ENCODE measurements around the gene CDK4. TPM values are rescaled to one million over a fixed set of nuclear protein-coding genes. Genes with fewer than 3 reads are reported as not detected.
"Not testable (repeated sequence)": the region's sequence is repeated elsewhere in the genome, so short reads cannot be mapped to it uniquely, and the experiment has no call there.

The CDK4 gene
- total RNA-seq, 2 donors from 2014 or later, result 132 to 242 TPM

- Mint-ChIP-seq H3K4me1 (peaks cover 10% of the 10 kb centered on the region), H3K27me3 (no peaks in the 10 kb centered on the region), H3K9me3 (no peaks in the 10 kb centered on the region), H3K27ac (no peak overlapping the region), H3K36me3 (ENCODE audit: low read depth) (peaks cover 78% of the 10 kb centered on the region), H3K4me3 (no peak overlapping the region)
- no peak for ATAC-seq (replicated peaks)
Observed at GRCh38 chr12:57715786-57716185, 36.3 kb downstream of the CDK4 start.

- H3K27ac Mint-ChIP-seq; H3K27me3 Mint-ChIP-seq; H3K4me3 Mint-ChIP-seq; ATAC-seq (replicated peaks); H3K9me3 Mint-ChIP-seq: not testable (repeated sequence)
- Mint-ChIP-seq H3K36me3 (ENCODE audit: low read depth) (peaks cover 78% of the 10 kb centered on the region), H3K4me1 (peaks cover 10% of the 10 kb centered on the region)
Observed at GRCh38 chr12:57715036-57715748, 36.9 kb downstream of the CDK4 start.

- H3K27me3 Mint-ChIP-seq, result no peaks in the 10 kb centered on the region
- no peak for ATAC-seq (replicated peaks)
- H3K4me3 Mint-ChIP-seq, result no peak overlapping the region
- peaks cover 4% of the 10 kb centered on the region for H3K4me1 Mint-ChIP-seq
- no peaks in the 10 kb centered on the region for H3K9me3 Mint-ChIP-seq
- H3K27ac Mint-ChIP-seq, result no peak overlapping the region
- peaks cover 78% of the 10 kb centered on the region for H3K36me3 Mint-ChIP-seq (ENCODE audit: low read depth)
Observed at GRCh38 chr12:57713209-57713608, 38.9 kb downstream of the CDK4 start.

- Mint-ChIP-seq H3K4me1 (no peaks in the 10 kb centered on the region), H3K36me3 (ENCODE audit: low read depth) (peaks cover 77% of the 10 kb centered on the region), H3K9me3 (no peaks in the 10 kb centered on the region), H3K27ac (no peak overlapping the region), H3K4me3 (no peak overlapping the region), H3K27me3 (no peaks in the 10 kb centered on the region)
- ATAC-seq (replicated peaks), result no peak
Observed at GRCh38 chr12:57712701-57713100, 39.4 kb downstream of the CDK4 start.

DNA sequence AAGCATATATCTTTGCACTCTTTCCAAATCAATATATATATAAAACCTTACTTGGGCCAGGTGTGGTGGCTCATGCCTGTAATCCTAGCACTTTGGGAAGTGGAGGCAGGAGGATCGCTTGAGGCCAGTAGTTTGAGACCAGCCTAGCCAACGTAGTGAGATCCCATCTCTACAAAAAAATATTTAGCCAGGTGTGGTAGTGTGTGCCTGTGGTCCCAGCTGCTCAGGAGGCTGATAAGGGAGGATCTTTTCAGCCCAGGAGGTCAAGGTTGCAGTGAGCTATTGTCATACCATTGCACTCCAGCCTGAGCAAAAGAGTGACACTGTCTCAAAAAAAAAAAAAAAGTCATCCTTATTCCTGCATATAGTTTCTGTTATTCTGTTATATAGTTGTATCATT is 43.8 kb downstream of the CDK4 start:
- no peak for ATAC-seq (replicated peaks)
- peaks cover 90% of the 10 kb centered on the region for H3K36me3 Mint-ChIP-seq (ENCODE audit: low read depth)
- H3K9me3 Mint-ChIP-seq, result no peaks in the 10 kb centered on the region

DNA sequence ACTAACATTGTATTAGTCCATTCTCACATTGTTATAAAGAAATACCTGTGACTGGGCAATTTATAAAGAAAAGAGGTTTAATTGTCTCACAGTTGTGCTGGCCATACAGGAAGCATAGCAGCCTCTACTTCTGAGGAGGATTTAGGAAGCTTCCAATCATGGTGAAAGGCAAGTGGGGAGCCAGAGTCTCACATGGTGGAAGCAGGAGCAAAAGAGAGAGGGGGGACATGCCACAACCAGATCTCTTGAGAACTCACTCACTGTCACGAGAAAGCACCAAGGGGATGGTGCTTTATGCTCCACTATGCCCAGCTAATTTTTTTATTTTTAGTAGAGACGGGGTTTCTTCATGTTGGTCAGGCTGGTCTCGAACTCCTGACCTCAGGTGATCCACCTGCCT is 44.9 kb downstream of the CDK4 start:
- no peaks in the 10 kb centered on the region for H3K4me1 Mint-ChIP-seq

More for the DNA sequence above, 43.8 kb downstream of the CDK4 start:
- Mint-ChIP-seq H3K27ac (no peak overlapping the region), H3K4me1 (no peaks in the 10 kb centered on the region), H3K27me3 (no peaks in the 10 kb centered on the region), H3K4me3 (no peak overlapping the region)

DNA sequence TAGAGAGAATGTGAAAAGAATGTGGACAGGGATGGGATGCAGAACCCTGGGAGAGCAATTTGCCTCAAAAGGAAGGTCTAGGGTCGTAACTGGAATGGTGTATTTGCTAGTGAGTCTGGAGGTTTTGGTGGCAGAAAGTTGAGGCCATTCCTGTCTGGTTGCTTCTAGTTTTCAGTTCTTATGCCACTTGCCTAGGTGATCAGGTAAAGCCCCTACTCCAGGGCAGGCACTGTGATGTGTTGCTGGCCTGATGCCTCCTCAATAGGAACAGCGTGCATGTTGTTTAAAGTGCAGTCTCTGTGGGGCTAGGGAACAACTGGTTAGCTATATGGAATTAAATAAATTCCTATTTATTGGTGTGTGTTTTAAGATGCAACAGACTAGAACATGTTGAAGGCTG is 51.8 kb downstream of the CDK4 start:
- no peaks in the 10 kb centered on the region for H3K27me3 Mint-ChIP-seq
- H3K27ac Mint-ChIP-seq, result peak overlapping the region; percentile 43
- no peak overlapping the region for H3K4me3 Mint-ChIP-seq
- peaks cover 5% of the 10 kb centered on the region for H3K4me1 Mint-ChIP-seq
- H3K9me3 Mint-ChIP-seq, result no peaks in the 10 kb centered on the region
- ATAC-seq (replicated peaks), result no peak
- peaks cover 90% of the 10 kb centered on the region for H3K36me3 Mint-ChIP-seq (ENCODE audit: low read depth)

More for the DNA sequence above, 44.9 kb downstream of the CDK4 start:
- ATAC-seq (replicated peaks), result no peak
- peaks cover 97% of the 10 kb centered on the region for H3K36me3 Mint-ChIP-seq (ENCODE audit: low read depth)
- H3K4me3 Mint-ChIP-seq, result no peak overlapping the region
- H3K27ac Mint-ChIP-seq, result no peak overlapping the region
- H3K27me3 Mint-ChIP-seq, result no peaks in the 10 kb centered on the region
- H3K9me3 Mint-ChIP-seq, result no peaks in the 10 kb centered on the region

DNA sequence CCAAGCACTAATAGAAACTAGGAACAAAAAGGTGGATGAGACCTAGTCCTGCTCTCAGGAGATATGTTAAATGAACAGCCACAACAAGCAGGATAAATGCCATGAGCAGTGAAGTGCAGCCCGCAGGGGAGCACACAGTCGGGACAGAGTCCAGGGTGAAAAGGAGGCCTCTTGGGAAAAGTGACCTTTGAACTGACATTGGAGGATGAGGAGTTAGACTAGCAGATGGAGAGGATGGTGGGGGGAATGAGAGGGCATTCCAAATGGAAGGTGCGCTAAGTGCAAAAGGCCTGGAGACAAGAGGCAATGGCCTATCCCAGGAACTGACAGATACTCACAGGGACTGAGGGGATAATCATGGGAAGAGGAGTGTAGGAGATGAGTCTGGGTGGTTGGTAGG is 53.7 kb downstream of the CDK4 start:
- Mint-ChIP-seq H3K4me1 (peaks cover 5% of the 10 kb centered on the region), H3K27me3 (no peaks in the 10 kb centered on the region), H3K4me3 (no peak overlapping the region), H3K9me3 (no peaks in the 10 kb centered on the region), H3K27ac (no peak overlapping the region), H3K36me3 (ENCODE audit: low read depth) (peaks cover 74% of the 10 kb centered on the region)
- no peak for ATAC-seq (replicated peaks)

Other genes starting within 250 kb of the CDK4 start
- gene DDIT3, start 231.8 kb downstream of the CDK4 start, total RNA-seq, result 10 to 100 TPM; 14.2 to 25.3 TPM
- gene MBD6, start 229.5 kb downstream of the CDK4 start, total RNA-seq, result 10 to 100 TPM; 78.8 to 83.1 TPM
- 10 to 100 TPM; 78.5 to 96.4 TPM for gene DCTN2, start 205.1 kb downstream of the CDK4 start, total RNA-seq
- 1 to 10 TPM; 2.0 to 3.0 TPM for gene KIF5A, start 202.3 kb downstream of the CDK4 start, total RNA-seq
- gene PIP4K2C, start 161.1 kb downstream of the CDK4 start, total RNA-seq, result 10 to 100 TPM; 16.0 to 23.0 TPM
- gene DTX3, start 147.5 kb downstream of the CDK4 start, total RNA-seq, result 10 to 100 TPM; 16.7 to 19.5 TPM
- 1 to 10 TPM; 1.5 to 1.6 TPM for gene ARHGEF25, start 140.9 kb downstream of the CDK4 start, total RNA-seq
- gene B4GALNT1, start 119.1 kb downstream of the CDK4 start, total RNA-seq, result 1 to 10 TPM; 1.5 to 3.7 TPM
- 100 to 1,000 TPM; 107 to 114 TPM for gene OS9, start 58.2 kb downstream of the CDK4 start, total RNA-seq
- 10 to 100 TPM; 34.9 to 52.0 TPM for gene AGAP2, start 13.6 kb downstream of the CDK4 start, total RNA-seq
- gene TSPAN31, start 7.3 kb downstream of the CDK4 start, total RNA-seq, result 10 to 100 TPM; 10.7 to 18.7 TPM
- gene MARCHF9, start 2.8 kb upstream of the CDK4 start, total RNA-seq, result 10 to 100 TPM; 22.5 to 26.9 TPM
- 10 to 100 TPM; 14.4 to 14.7 TPM for gene CYP27B1, start 14.8 kb upstream of the CDK4 start, total RNA-seq
- gene METTL1, start 19.8 kb upstream of the CDK4 start, total RNA-seq, result 10 to 100 TPM; 19.0 to 39.5 TPM
- gene EEF1AKMT3, start 20.3 kb upstream of the CDK4 start, total RNA-seq, result 10 to 100 TPM in 1 of 2 donors, 1 to 10 TPM in 1; 5.4 to 11.5 TPM
- 10 to 100 TPM; 30.7 to 63.8 TPM for gene TSFM, start 30.5 kb upstream of the CDK4 start, total RNA-seq
- gene AVIL, start 66.4 kb upstream of the CDK4 start, total RNA-seq, result 1 to 10 TPM; 1.9 to 2.7 TPM
- 100 to 1,000 TPM in 1 of 2 donors, 10 to 100 TPM in 1; 68.5 to 113 TPM for gene CTDSP2, start 94.4 kb upstream of the CDK4 start, total RNA-seq
- gene ATP23, start 189.3 kb upstream of the CDK4 start, total RNA-seq, result 10 to 100 TPM; 13.5 to 19.4 TPM